B cell (primary cell): ENCODE measurements around the gene CEBPB.

Experiments used
- CTCF ChIP-seq: fragments of 200-600 bp; IDR thresholded peaks from one replicate; pipeline ENCODE4 v1.8.0; 2022; ENCODE audit warnings: antibody characterized with exemption, mild to moderate bottlenecking
- EZH2 ChIP-seq: IDR thresholded peaks from 2 replicates; pipeline ENCODE4 v1.6.1; 2012; ENCODE audit warnings: borderline replicate concordance, low read depth, mild to moderate bottlenecking, moderate library complexity, low read length; ENCODE audit not compliant: insufficient read depth, poor library complexity, severe bottlenecking

- TF ChIP-seq CTCF (no peak), EZH2 (no peak)
Observed at GRCh38 chr20:50153500-50154377, 36.9 kb upstream of the CEBPB start, which contains the start of gene PEDS1.
